GM10248 (cell line): ENCODE results near the gene PRDM16.

Experiments used
- CTCF ChIA-PET: fragments of 300-600 bp; sonication (Branson Sonifier 250); formaldehyde crosslinking; extraction: SDS; loops from one replicate; lab custom pipeline; 2021; ENCODE audit warnings: antibody characterized with exemption; lab: Yijun Ruan, JAX
- POLR2A ChIA-PET: fragments of 350-650 bp; sonication (Branson Sonifier 250); formaldehyde crosslinking; extraction: SDS; loops from one replicate; lab custom pipeline; 2020; ENCODE audit warnings: antibody characterized with exemption; lab: Yijun Ruan, JAX
- DNase-seq: peaks from one replicate; pipeline ENCODE4 v3.0.0; 2012; ENCODE audit errors: extremely low spot score
- TF ChIP-seq, protein P1 (sequence below): IDR thresholded peaks from 2 replicates; pipeline ENCODE4 v1.5.1; 2012; ENCODE audit warnings: mild to moderate bottlenecking, low read depth; ENCODE audit errors: extremely low read depth, missing control alignments, control extremely low read depth

Gene PRDM16

DNA sequence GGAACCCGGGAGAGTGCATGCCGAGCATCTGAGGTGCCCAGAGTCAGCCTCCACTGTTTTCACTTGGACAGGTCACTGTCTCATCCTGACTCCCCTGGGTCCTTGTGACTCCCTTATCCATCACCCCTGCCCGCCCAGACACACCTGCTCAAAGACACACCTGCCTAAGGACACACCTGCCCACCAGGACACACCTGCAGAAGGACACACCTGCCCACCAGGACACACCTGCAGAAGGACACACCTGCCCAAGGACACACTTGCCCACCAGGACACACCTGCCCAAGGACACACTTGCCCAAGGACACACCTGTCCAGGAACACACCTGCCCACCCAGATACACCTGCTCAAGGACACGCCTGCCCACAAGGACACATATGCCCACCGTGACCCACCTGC is 314.7 kb downstream of the PRDM16 start:
- TF ChIP-seq, protein P1, sequence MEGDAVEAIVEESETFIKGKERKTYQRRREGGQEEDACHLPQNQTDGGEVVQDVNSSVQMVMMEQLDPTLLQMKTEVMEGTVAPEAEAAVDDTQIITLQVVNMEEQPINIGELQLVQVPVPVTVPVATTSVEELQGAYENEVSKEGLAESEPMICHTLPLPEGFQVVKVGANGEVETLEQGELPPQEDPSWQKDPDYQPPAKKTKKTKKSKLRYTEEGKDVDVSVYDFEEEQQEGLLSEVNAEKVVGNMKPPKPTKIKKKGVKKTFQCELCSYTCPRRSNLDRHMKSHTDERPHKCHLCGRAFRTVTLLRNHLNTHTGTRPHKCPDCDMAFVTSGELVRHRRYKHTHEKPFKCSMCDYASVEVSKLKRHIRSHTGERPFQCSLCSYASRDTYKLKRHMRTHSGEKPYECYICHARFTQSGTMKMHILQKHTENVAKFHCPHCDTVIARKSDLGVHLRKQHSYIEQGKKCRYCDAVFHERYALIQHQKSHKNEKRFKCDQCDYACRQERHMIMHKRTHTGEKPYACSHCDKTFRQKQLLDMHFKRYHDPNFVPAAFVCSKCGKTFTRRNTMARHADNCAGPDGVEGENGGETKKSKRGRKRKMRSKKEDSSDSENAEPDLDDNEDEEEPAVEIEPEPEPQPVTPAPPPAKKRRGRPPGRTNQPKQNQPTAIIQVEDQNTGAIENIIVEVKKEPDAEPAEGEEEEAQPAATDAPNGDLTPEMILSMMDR, result no peak
- CTCF ChIA-PET, result no interaction called here
- DNase-seq, result no peak
- POLR2A ChIA-PET, result no interaction called here

- TF ChIP-seq, protein P1, result no peak
- ChIA-PET POLR2A (no interaction called here), CTCF (no interaction called here)
- DNase-seq, result no peak
These were observed 315.4 kb downstream of the PRDM16 start for GRCh38 chr1:3384407-3384806.

DNA sequence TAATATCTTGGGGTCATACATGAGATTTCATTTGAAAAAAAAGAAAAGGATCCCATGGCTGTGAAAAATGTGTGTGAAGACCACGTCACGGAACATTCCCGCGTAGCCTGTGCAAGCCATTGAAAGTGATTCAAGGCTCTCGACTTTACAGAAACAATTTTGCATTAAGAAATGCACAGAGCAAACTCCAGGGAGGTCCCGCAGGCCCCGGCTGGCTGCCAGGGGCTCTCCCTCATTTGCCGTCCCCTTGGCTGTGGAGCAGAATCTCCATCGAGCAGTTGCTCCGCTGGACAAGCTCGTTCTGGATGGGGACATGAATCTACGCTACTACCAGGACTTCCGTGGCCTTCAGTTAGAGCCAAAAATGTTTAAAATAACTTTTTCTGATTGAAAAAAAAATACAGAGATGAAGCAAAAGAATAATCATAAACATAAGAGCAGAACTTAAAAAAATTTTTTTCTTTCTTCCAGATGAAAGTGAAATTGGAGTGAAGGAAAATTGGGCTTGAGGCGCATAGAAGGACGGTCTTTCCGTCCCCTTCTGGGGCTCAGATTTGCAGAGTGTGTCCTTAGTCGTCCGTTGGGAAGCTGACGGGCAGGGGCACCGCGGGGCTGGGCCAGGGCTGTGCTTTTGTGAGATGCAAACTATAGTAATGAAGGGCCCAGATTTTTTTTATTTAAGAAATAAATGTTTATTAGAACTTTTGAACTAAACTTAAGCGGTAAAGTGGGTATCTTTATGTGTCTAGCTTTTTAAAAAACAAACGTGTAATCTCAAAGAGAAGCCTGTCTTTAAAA is 317.4 kb downstream of the PRDM16 start:
- DNase-seq, result no peak
- CTCF ChIA-PET, result interaction anchor here (0.8 kb wide), 1 partner anchor 10 kb away, joined by 3 read pairs; no protein-coding TSS in a partner anchor
- TF ChIP-seq, protein P1, result no peak
- POLR2A ChIA-PET, result interaction anchor here (0.7 kb wide), 1 partner anchor 995 kb away, joined by 4 read pairs; the partner anchor contains the start of gene MORN1

GRCh38 chr1:3387401-3387800 is 318.4 kb downstream of the PRDM16 start:
- ChIA-PET POLR2A (no interaction called here), CTCF (no interaction called here)

DNA sequence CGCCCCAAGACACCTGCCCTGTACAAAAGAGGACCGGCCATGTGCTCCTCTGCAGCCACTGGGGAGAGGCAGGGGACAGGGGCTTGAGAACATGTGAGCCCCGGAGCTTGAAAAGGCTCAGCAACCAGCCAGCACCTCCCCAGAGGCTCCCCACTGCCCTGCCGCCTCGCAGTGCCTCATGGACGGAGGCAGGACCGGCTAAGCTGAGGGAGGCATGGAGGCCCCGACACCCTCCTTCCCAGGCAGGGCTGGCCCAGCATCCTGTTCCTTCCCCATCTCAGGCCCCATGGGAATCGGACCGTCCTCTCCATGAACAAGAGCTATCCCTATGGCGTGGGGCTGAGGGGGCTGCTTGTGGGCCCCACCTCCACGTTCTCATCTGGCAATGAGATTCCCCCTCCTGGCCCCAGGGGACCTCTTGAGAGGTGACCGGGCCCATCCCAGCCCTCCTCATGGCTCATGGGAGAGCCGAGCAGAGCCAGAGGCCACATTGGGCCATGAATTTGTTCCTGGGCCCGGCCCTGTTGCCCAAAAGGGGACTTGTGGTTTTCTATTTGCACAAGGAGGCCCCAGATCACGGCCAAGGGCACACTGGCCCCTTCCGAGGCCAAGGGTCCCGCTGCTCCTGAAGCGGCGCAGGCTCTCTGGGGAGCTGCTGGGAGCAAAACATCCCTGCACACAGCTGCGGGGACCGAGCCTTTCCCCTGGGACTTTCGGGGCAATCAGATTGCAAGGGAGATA is 320.3 kb downstream of the PRDM16 start:
- ChIA-PET CTCF (no interaction called here), POLR2A (no interaction called here)
- DNase-seq, result no peak
- TF ChIP-seq, protein P1, result no peak

More at GRCh38 chr1:3387401-3387800, 318.4 kb downstream of the PRDM16 start:
- TF ChIP-seq, protein P1, result no peak
- DNase-seq, result no peak

- TF ChIP-seq, protein P1, result no peak
- DNase-seq, result no peak
- POLR2A ChIA-PET, result no interaction called here
- CTCF ChIA-PET, result no interaction called here
These were observed 321.3 kb downstream of the PRDM16 start for GRCh38 chr1:3390291-3390690.
